Femur (tissue), 1 donor: ENCODE data around the gene MED16.
"Not testable (repeated sequence)": the region's sequence is repeated elsewhere in the genome, so short reads cannot be mapped to it uniquely, and the experiment has no call there.

Experiments
- DNase-seq: peaks from one replicate; pipeline ENCODE4 v3.0.0-alpha.2; 2017

MED16 gene

DNA sequence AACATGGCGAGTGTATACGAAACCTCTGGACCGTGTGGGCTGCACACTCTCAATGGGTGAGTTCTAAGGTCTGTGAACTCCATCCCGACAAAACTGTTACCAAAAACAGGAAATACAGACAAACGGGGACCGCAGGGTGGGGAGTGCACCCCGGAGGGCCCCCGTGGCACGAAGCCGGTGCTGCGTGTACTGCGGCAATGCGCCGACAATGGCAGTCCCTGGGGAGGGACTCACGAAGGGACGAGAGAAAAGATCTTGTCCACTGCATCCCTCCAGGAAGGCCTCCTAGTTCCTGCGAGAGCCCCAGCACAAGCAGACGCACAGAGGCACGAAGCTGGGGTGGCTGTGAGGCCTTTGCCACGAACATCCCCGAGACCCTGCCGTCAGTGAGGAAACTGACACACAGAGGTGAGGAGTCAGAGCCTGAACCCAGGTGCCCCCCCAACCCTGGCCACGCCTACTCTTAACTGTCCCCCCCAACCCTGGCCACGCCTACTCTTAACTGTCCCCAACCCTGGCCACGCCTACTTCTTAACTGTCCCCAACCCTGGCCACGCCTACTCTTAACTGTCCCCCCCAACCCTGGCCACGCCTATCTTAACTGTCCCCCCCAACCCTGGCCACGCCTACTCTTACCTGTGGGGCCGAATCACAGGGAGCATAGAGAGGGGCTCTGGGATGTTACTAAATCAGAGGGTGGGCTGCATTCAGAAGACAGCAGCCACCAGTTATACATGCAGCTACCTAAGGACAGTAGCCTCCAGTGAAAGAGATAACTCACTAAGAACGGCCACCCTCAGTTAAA, 4.2 kb downstream of the MED16 start:
- no peak for DNase-seq

DNA sequence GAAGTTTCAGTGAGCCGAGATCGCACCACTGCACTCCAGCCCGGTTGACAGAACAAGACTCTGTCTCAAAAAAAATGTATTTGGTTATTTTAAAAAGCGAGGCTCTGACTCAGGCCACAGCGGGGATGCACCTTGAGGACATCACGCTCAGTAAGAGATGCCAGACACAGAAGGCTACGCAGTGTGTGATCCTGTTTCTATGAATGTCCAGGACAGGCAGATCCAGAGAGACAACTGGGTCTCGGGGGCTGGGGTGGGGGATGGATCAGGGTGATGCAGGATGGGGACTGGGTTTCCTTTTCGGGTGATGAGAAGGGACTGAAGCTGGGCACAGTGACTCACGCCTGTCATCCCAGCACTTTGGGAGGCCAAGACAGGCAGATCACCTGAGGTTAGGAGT, 5.4 kb downstream of the MED16 start:
- no peak for DNase-seq

DNA sequence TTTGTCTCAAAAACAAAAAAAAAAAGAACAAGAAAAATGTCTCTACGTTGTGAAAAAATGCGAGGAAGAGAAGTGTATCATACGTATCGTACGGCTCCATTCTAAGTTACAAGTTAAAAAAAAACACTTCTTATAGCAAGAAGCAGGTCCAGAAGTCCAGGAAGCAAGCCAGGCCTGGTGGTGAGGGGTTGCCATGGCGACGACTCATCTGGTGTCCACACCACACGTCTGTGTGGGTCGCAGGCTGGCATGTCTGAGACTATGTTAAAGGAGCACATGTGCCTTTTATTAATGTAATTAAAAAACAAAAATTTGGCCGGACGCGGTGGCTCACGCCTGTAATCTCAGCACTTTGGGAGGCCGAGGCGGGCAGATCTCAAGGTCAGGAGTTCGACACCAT, 5.9 kb downstream of the MED16 start:
- DNase-seq = peak; percentile 66

DNA sequence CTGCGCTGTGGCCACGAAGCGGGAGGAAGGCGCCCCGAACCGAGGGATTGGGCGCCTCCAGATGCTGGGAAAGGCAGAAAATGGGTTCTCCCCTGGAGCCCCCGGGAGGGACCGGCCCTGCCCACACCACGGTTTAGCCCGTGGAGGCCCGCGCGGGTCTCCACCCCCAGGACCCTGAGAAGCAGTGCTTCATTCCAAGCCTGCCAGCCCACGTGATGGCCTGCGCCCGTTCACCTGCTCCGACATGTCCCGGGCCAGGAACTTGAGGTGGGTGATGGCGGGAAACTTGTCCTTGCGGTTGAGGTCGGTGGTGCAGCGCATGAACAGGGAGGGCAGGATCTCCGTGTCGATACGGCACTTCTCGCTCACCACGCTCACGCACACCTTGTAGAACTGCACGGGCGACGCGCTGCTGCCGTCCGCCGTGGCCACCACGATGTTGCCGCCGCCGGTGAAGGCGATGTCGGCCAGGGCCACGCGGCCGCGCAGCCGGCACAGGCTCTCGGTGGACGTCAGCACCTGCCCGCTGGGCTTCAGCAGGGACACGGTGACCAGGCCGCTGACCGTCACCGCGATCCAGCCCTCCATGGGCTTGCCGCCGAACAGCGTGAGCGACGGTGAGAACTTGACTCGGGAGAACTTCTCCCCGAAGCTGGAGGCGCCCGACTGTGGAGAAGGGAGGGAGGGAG, 7.3 kb downstream of the MED16 start:
- DNase-seq = no peak

DNA sequence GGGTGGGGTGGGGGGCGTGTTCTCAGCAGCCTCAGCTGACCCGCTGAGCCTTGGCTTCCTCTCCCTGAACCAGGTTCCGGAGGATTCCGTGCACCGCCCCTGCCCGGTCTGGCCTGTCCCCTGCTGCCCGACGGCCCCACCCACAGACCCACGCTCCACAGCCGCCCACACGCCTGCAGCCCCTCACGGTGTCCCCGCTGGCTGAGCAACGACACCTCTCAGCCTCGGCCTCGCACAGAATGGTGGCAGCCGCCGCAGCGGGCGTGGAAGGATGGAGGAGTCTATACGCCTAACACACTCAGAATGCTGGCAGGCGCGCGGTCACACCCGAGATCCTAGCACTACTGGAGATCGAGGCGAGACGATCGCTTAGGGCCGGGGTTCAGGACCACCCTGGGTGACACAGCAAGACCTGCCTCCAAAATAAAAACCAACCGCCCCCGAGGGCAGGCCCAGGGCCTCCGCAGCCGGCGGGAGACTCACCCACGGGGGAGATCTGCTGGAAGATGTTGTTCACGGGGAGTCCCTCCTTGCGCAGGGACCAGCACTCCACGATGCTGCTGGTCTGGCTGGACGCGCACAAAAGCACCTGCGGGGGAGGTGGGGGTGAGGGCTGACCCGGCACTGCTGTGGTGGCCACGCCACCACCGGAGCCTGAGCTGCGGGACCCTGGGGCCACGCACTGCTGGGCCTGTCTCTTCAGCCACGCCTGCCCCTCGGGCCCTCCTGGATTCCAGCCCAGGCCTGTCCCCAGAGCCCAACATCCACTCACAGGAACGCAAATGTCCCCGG, 8.4 kb downstream of the MED16 start:
- no peak for DNase-seq

DNA sequence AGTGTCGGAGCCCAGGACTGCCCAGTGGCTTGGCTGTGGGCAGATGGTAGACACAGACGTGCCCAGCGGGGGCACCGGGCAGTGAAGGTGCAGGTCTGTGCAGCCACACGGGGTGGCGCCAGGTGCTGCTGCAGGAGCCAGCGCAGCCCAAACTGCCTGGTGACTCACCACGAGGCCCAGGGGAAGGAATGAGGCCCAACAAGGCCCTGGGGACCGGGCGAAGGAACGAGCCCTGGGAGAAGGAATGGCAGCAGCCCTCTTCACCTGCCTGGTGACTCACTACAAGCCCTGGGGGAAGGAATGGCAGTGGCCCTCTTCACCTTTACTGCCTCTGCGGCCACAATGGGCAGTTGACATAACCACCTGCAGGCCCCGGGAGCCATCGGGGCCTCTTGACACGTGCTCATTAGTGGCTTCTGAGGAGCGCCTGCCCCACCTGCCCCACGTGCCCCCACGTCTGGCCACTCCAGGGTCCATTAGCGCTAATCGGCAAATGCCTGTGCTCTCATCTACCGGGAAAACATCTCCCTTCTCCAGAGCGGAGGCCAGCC, 9.3 kb downstream of the MED16 start:
- DNase-seq = no peak

DNA sequence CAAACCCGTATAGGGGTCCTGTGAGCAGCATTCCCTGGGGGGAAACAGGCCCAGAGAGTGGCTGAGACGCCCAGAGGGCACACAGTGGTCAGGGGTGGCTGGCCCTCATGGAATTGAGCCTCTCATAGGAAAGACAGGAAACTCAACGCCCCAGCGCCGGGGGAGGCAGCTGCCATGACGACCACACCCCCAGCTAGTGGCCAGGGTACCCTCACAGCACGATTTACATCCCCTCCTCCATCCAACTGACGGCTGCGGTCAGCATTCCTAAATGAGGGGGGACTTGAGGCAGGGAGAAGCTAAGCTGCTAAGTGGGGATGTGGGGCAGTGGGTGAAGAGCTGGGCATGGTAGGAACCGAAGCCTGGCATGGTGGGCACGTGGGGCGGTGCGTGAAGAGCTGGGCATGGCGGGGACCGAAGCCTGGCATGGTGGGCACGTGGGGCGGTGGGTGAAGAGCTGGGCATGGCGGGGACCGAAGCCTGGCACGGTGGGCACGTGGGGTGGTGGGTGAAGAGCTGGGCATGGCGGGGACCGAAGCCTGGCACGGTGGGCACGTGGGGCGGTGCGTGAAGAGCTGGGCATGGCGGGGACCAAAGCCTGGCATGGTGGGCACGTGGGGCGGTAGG, 10.0 kb downstream of the MED16 start:
- no peak for DNase-seq

DNA sequence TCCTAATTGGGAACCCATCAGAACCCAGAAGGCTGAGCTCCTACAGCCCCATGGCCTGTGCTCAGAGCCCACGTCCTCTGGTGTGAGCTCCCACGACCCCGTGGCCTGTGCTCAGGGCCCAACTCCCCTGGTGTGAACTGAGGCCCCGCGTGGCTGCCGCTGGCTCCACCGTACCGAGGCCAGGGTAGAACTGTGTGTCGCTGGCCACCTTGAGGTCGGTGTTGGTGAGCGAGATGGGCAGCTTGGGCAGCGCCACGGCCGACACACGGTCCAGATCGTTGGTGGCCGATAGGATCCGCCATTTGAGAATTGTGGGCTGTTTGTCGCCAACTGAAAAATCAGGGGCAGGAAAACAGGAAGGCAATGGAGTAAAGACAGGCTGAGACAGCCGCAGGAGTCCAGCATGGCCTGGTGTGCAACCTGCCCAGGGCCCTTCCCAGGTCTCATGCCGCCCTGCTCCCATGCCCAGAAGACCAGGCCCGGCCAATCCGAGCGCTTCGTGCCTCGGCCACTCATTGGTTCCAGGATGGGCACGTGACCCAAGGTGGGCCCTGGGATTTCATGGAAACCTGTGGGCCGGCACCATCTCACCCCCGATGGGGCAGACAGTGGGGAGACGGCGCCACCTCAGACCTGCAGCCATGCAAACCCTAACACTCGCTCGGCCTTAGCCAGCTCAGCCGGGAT, 11.5 kb downstream of the MED16 start:
- DNase-seq = no peak

DNA sequence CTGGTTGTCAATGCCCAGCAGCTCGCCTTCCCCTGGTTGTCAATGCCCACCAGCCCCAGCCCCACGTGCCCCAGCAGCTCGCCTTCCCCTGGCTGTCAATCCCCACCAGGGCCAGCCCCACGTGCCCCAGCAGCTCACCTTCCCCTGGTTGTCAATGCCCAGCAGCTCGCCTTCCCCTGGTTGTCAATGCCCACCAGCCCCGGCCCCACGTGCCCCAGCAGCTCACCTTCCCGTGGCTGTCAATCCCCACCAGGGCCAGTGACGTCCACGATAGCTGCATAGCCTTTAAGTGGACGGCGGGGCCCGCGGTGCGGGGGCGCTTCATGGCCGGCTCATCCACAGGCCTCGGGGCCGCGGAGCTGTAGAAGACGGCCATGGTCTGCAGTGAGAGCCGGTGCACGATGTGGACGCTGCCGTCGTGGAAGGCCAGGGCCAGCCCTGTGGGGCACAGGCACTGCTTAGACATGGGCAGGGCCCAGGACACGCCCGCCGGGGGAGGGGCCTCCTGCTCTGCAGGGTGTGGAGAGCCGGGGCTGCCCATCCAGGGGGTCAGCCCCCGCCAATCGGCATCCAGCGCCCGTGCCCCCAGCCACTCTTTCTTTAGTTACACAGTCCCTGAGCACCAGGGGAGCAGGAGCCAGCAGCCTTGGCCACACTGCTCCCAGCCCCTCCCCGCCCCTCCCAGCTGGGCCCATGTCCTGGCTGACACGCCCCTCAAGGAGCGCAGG, 13.1 kb downstream of the MED16 start:
- no peak for DNase-seq

DNA sequence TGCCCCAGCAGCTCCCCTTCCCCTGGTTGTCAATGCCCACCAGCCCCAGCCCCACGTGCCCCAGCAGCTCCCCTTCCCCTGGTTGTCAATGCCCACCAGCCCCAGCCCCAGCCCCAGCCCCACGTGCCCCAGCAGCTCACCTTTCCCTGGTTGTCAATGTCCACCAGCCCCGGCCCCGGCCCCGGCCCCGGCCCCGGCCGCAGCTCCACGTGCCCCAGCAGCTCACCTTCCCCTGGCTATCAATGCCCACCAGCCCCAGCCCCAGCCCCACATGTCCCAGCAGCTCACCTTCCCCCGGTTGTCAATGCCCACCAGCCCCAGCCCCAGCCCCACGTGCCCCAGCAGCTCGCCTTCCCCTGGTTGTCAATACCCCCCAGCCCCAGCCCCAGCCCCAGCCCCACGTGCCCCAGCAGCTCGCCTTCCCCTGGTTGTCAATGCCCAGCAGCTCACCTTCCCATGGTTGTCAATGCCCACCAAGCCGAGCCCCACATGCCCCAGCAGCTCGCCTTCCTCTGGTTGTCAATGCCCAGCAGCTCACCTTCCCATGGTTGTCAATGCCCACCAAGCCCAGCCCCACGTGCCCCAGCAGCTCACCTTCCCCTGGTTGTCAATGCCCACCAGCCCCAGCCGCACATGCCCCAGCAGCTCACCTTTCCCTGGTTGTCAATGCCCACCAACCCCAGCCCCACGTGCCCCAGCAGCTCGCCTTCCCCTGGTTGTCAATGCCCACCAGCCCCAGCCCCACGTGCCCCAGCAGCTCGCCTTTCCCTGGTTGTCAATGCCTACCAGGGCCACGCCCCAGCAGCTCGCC, 14.0 kb downstream of the MED16 start:
- DNase-seq = not testable (repeated sequence)

DNA sequence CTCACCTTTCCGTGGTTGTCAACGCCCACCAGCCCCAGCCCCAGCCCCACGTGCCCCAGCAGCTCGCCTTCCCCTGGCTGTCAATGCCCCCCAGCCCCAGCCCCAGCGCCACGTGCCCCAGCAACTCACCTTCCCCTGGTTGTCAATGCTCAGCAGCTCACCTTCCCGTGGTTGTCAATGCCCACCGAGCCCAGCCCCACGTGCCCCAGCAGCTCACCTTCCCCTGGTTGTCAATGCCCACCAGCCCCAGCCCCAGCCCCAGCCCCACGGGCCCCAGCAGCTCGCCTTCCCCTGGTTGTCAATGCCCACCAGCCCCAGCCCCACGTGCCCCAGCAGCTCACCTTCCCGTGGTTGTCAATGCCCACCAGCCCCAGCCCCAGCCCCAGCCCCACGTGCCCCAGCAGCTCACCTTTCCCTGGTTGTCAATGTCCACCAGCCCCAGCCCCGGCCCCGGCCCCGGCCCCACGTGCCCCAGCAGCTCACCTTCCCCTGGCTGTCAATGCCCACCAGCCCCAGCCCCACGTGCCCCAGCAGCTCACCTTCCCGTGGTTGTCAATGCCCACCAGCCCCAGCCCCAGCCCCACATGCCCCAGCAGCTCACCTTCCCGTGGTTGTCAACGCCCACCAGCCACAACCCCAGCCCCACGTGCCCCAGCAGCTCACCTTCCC, 14.9 kb downstream of the MED16 start:
- DNase-seq = not testable (repeated sequence)

DNA sequence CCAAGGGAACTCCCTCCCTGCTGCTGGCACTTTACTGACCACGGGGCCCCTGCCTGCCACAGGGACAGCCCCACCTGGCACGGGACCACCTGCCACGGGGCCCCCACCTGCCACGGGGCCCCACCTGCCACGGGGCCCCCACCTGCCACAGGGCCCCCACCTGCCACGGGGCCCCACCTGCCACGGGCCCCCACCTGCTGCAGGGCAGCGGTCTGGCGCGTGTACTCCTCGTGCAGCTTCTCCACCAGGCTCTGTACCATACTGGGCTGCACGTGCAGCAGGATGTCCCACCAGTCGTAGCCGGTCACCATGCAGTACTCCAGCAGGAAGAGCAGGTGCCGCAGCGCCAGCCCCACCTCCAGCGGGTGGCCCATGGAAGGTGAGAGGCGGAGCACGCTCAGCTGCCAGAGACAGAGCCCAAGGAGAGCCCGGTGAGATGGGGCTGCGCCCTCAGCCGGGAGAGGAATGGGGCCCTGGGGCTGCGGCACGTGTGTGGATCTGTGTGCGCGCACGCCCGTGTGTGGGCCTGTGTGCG, 16.1 kb downstream of the MED16 start:
- DNase-seq = no peak

DNA sequence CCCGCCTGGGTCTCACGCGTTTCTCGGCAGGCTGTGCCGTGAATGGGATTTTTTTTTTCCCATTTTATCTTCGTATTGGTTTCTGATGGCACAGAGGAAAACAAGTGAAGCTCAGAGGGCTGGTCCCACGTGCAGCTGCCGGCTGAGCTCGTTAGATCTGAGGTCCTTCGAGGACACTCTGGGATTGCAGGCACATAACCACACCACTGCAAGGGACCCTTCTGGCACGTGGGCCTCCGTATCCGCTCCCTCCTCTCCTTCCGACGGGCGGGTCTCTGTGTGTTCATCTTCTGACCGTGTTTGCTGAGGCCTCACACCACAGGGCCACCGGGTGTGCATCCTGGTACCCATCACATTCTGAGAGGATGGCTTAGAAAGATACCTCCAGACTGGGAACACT, 16.9 kb downstream of the MED16 start:
- no peak for DNase-seq

DNA sequence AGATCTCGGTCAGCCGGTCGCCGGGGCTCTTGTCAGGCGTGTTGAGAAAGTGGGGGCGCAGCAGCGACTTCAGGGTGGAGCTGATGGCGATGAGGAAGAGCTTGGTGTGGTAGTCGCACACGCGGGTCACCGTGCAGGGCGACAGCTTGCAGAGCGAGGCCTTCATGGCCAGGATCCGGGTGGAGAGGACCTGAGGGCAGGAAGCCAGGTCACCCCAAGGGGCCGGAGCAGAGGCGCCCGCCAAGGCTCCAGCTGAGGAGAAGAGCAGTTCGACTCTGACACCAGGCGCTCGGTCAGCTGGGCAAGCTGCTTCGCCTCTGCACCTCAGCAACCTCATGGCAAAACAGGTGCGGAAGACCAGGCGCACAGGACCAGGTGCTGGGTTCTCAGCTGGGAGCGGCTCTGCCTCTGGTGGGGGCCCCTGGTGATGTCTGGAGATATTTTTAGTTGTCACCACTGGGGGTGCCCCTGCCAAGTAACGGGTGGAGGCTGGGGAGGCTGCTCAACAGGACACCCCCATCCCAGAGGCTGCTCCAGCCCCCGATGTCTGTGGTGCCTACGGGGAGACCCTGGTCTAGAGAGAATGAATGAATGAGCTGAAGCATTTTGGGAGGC, 17.6 kb downstream of the MED16 start:
- DNase-seq = no peak

DNA sequence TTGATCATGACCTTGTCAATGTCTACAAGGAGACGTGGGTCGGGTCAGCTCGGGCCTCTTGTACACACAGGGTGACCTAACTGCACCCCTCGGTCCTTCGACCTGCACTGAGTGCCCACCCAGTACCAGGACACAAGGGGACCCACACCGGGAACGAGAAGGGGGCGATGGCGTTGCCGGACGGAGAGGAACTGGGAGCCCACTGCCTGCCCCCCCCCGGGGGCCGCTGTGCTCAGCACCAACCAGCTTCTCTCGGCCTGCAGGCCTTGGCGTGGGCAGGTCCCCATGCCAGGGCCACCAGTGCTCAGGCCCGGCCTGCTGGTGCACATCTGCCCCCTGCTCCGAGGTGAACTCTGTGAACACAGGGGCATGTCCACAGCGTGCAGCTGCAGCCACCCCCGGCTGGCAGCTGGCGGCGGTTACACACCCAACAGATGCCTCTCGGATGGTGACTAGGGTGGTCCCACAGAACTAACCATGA, 19.4 kb downstream of the MED16 start:
- no peak for DNase-seq

DNA sequence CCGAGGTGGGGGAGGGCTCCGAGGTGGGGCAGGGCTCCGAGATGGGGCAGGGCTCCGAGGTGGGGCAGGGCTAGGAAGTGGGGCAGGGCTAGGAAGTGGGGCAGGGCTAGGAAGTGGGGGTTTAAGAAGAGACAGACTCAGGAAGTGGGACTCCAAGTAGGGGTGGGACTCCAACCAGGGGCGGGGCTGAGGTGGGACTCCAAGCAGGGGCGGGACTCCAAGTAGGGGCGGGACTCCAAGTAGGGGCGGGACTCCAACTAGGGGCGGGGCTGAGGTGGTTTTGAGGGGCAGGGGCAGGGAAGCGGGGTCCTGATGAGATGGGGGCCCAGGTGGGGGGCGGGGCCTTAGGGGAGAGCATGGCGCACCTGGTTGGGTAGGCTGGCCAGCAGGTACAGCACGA, 19.9 kb downstream of the MED16 start:
- peak; percentile 61 for DNase-seq

DNA sequence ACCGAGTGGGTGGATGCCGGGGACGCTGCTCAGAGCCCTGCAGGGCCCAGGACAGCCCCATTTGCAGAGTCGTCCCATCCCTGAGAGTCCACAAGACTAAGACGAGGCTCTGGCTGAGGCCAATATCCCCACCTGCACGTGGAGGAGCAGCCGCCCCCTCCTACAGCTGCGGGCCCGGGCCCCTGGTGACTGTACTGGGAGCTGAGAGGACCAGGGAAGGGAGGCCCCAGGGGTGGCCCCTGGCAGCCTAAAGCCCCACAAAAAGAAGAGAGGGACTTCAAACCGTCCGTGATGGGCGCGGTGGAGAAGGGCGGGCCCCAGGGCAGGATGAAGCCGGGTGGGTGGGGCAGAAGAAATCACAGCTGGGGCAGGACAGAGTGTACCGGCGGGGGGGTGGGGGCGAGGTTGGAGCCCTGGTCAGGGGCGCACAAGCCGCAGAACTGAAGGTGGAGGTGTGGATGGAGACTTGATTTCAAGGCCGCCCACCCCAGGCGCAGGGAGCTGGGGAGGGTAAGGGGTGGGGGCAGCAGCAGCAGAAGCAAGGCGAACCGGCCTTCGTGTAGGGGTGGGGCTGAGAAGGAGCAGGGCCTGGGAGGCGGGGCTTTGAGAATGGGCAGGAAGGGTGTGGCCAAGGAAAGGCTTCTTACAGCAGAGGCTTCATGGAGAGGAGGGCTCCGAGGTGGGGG, 20.6 kb downstream of the MED16 start:
- no peak for DNase-seq

DNA sequence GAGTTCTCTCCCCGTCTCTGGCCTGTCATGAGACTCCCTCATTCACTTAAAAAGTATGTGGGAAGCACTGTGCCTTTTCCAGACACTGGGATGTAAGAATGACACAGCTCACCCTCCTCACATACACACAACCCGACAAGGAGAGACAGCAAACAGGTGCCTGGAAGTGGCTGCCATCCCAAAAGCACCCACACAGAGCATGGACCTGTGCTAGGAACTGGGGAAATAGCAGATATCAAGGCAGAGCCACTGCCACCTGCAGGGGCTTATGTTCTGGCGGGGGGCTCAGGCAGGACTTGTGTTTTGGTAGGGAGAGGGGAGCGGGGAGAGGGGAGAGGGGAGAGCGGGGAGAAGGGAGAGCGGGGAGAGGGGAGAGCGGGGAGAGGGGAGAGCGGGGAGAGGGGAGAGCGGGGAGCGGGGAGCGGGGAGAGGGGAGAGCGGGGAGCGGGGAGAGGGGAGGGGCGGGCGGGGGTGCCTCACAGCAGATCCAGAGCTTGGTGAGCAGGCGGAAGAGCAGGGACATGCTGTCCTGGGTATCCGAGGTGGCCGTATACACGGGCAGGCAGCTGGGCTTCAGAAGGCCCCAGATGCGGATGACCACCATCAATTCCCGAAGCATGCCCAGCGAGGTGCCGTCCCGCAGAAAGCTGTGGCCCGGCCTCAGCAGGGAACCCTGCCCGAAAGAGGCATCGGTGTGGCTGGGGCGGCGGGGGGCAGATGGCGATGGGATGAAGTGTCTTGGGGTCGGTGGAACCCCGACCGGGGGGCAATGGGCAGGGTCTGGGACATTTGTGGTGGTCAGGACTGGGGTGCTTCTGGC, 21.3 kb downstream of the MED16 start:
- no peak for DNase-seq
